GM21576 (cell line): ENCODE results near the gene P4HA1.
"Not testable (repeated sequence)": the region's sequence is repeated elsewhere in the genome, so short reads cannot be mapped to it uniquely, and the experiment has no call there.

Experiments
- ATAC-seq: cut with Tn5 transposase; IDR thresholded peaks from one replicate; pipeline ENCODE4 v1.9.1; 2021; ENCODE audit warnings: mild to moderate bottlenecking, moderate library complexity; ENCODE audit not compliant: unreplicated experiment

Gene P4HA1

DNA sequence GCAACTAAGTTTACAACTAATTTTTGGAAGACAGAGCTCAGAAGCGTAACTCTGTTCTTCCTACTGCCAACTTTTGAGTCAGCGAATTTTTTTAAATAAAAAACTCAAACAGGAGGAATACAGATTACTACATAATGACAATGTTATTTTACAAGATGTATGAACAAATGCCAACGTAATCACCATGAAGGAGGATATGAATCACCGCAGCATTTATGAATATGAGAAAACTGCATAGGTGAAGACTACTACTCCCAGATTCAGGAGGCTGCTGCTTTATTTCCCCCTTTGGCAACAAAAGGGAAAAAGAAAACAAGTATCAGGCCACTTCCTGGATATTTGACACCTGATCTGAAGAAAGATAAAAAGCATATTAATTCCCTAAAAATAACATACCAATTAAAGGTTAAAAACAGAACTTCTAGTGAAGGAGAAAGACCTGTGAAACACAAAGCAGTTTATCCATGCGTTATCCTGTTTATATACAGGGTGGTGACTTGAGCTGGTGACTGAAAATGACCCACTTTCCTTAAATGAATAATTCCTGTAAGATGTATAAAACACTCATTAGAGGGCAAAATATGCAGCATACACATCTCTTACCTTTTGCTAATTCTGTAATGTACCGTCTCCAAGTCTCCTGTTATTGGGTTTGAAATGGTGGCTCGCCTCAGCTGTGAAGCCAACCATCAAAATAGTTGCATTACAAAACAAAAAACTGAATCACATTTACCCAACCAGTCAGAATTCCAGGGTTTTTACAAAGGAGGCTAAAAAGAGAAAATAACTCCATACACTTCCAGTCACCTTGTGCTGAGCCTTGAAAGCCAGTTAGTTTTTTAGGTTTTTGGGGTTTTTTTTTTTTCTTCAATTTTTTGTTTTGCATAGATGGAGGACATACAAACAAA, 52.0 kb downstream of the P4HA1 start:
- ATAC-seq, result no peak

DNA sequence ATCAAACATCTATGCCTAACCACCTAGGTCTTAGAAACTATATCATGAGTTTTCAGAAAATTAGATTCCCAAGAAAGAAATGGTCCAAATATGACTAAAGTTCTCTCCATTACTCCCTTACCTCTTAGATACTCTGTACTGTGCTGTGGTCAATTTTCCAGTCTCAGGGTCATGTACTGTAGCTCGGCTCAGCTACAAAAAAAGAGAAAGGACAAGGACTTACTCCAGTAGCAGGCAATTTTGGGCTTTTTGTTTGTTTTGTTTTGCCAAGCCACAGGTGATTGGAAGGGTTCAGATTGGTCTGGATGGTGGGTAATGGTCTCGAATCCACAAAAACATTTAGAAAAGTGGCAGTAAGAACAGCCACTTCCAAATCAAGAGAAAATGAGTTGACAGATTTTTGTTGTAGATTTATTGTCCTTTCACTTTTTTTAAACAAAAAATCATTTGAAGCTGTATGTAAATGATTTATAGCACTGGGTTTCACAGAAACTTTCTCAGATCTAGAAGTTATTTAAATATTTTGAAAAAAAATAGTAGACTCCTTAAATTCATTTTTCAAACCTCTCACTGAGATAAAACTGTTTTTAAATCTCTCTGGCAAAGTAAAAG, 52.8 kb downstream of the P4HA1 start:
- no peak for ATAC-seq

GRCh38 chr10:73043319-73043718, 53.3 kb downstream of the P4HA1 start:
- no peak for ATAC-seq

DNA sequence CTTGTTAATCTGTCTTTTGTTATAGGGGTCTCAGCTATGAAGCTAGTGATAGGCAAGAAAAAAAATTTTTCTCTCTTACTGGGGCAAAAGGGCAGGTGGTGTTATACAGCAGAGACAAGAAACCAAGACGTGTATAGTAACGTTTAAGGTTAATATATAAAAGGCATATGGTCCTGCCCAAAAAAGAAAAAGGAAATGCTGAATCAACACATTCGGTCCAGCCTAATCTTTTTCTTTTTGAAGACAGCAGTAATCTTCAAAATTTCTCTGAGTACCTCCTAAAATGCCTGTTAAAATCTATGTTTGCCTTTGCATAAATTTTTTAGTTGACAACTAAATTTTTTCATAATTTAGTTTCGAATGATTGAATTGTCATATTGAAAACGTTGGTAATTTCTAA, 54.5 kb downstream of the P4HA1 start:
- ATAC-seq, result no peak

DNA sequence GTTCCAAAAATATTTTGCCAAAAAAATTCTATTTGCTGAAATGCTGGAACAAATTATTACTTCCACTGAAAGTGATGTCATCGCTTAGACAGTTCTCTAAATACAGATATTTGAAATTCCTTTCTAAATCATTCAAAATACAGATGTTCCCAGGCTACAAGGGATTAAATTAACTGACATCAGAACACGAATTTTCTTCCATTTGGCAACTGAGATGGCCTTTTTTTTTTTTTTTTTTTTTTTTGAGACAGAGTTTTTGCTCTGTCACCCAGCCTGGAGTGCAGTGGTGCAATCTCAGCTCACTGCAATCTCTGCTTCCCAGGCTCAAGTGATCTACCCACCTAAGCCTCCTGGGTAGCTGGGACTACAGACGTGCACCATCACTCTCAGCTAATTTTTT, 57.0 kb downstream of the P4HA1 start:
- no peak for ATAC-seq

DNA sequence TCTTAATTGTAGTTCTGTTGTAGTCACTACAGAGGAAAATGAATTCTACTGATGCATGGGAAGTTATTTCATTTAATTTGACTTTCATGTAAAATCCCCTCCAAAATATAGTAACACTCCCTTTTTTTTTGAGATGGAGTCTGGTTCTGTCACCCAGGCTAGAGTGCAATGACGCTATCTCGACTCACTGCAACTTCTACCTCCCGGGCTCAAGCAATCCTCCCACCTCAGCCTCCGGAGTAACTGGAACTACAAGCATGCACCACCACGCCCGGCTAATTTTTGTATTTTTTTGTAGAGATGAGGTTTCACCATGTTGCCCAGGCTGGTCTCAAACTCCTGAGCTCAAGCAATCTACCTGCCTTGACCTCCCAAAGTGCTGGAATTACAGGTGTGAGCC, 60.4 kb downstream of the P4HA1 start:
- ATAC-seq, result not testable (repeated sequence)

DNA sequence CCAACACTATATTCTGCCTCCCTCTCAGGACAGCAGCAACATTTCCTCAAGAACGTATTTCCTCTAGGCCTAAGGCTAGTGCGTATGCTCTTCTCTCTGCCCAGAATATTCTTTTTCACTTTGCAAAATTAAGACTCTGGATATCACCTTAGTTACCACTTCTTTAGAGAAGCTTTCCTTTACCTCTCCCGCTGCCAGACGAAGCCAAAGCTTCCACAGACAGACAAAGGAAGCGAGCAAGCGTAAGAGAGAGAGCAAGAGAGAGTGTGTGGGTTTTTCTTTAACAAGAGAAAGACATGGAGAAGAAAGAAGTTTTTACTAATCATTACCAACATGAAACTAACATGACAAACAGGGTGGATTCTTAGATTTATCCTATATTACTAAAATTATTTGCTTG, 64.1 kb downstream of the P4HA1 start:
- ATAC-seq, result no peak

- ATAC-seq, result not testable (repeated sequence)
These were observed 70.0 kb downstream of the P4HA1 start for GRCh38 chr10:73026623-73027022.

GRCh38 chr10:73023455-73024070, 73.1 kb downstream of the P4HA1 start:
- ATAC-seq, result not testable (repeated sequence)

- not testable (repeated sequence) for ATAC-seq
These were observed 73.7 kb downstream of the P4HA1 start for GRCh38 chr10:73022961-73023360.

DNA sequence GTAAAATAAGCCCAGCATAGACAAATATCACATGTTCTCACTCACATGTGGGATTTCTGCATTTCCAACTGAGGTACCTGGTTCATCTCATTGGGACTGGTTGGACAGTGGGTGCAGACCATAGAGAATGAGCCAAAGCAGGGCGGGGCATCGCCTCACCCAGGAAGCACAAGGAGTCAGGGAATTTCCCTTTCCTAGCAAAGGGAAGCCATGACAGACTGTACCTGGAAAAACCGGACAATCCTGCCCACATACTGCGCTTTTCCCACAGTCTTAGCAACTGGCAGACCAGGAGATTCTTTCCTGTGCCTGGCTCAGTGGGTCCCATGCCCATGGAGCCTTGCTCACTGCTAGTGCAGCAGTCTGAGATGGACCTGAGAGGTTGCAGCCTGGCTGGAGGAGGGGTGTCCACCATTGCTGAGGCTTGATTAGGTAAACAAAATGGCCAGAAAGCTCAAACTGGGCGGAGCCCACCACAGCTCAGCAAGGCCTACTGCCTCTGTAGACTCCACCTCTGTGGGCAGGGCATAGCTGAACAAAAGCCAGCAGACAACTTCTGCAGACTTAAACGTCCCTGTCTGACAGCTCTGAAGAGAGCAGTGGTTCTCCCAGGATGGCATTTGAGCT, 75.0 kb downstream of the P4HA1 start:
- not testable (repeated sequence) for ATAC-seq

- no peak for ATAC-seq
These were observed 75.6 kb downstream of the P4HA1 start for GRCh38 chr10:73021050-73021449.

DNA sequence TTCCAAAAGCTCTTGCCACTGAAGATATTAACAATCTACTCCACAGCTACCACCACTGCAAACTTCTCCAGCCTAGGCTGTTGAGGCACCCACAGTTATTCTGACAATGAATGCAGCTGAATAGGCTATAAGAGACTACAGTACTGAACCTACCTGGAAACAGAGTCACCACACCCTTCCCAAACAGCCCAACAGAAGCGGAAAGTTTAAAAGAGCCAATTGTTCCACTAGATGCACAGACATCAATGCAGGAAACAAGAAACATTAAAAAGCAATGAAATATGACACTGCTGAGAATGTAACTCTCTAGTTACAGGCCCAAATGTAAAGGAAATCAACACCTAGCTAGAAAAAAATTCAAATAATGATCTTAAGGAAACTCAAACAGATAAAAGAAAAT, 77.6 kb downstream of the P4HA1 start:
- no peak for ATAC-seq

- no peak for ATAC-seq
These were observed 78.0 kb downstream of the P4HA1 start for GRCh38 chr10:73018632-73019031.

DNA sequence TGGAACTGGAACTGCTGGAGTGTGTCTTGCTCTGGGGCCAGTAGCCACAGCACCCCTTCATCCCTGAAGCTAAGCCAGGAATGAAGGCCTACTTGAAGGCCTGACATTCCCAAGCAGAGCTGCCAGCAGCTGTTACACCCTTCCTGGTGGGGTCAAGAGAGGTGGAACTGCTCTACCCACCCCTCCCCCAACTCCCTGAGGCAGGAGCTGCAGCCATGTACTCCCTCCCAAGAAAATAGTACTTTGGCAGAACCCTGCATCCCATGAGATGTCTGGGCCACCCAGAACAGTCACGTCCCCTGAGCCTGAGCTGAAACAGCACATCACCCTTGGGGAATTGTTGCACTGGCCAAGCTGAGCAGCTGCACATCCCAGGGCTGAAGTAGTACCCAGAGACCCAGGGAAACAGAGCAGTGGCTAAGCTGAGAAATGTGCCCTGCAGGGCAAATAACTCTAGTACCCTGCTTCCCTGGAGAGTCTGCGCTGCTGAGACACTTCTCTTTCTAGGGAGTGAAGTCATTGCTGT, 78.6 kb downstream of the P4HA1 start:
- no peak for ATAC-seq

DNA sequence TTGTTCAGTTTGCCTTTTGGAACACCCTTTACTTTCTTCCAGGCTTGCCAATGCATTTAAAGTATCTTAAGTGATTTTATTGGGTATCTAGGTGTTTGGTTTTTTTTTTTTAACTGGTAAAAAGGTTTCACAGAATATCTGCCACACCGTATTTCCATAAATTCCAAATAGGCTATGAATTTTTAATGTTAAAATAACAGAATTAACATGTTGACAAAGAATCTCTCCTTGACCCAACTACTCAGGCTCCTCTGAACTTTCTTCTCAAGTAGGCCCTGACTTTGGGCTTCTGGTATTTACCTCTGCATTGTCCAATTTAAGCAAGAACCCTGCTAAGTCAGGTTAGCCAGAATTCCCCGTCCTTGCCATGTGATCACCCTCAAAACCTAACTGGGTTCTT, 80.9 kb downstream of the P4HA1 start:
- no peak for ATAC-seq

GRCh38 chr10:73003822-73004221, 92.8 kb downstream of the P4HA1 start:
- ATAC-seq, result no peak

DNA sequence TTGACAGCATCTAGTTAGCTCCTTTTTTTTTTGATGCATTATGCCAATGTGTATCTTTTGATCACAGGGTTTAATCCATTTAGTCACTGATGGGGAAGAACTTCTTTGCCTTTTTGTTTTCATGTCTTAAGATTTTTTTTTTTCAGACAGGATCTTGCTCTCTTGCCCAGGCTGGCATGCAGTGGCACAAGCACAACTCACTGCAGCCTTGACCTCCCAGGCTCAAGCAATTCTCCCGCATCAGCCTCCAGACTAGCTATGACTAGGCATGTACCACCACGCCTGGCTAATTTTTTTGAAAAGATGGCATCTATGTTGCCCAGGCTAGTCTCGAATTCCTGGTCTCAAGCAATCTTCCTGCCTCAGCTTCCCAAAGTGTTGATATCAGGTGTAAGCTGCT, 95.7 kb downstream of the P4HA1 start:
- ATAC-seq, result no peak

- ATAC-seq, result no peak
These were observed 99.6 kb downstream of the P4HA1 start for GRCh38 chr10:72997099-72997498.

- ATAC-seq, result not testable (repeated sequence)
These were observed 101.2 kb downstream of the P4HA1 start for GRCh38 chr10:72995459-72995858.

- not testable (repeated sequence) for ATAC-seq
These were observed 106.9 kb downstream of the P4HA1 start for GRCh38 chr10:72989771-72990170.
